Gastrocnemius medialis (tissue), 4 donors: Measurements from ENCODE around the gene TRDN. TPM values are rescaled to one million over a fixed set of nuclear protein-coding genes. Genes with fewer than 3 reads are reported as not detected.

Source experiments
- ATAC-seq, 2 donors: fragments of 150-250 bp; one replicate each; pipeline ENCODE4 v1.9.1; 2016
- DNase-seq, 2 donors: peaks; one replicate each; pipeline ENCODE4 v3.0.0-alpha.2; 2019
- H3K27ac ChIP-seq, 4 donors: fragments of 200-600 bp; sonication (generic); 1 replicate in 1 of 4; 2 replicates in 3 of 4; pipeline ENCODE4 v1.5.1; 2016 to 2018; ENCODE audit warnings: mild to moderate bottlenecking in 2 of 4, moderate library complexity in 1 of 4
- H3K27me3 ChIP-seq, 3 donors: fragments of 200-600 bp; sonication (generic) in 2 of 3; 1 replicate in 1 of 3; 2 replicates in 2 of 3; pipeline versions ENCODE4 v1.5.1 to v1.6.0; 2016 to 2019; ENCODE audit warnings: mild to moderate bottlenecking in 1 of 3, moderate library complexity in 1 of 3
- H3K36me3 ChIP-seq, 2 donors: fragments of 200-600 bp; sonication (generic) in 1 of 2; one replicate each; pipeline ENCODE4 v1.5.1; 2017 to 2018
- H3K4me1 ChIP-seq, 2 donors: fragments of 200-600 bp; sonication (generic) in 1 of 2; one replicate each; pipeline ENCODE4 v1.5.1; 2016 to 2017; ENCODE audit warnings: mild to moderate bottlenecking in 2 of 2
- H3K4me3 ChIP-seq, 4 donors: fragments of 200-600 bp; sonication (generic) in 3 of 4; 1 replicate in 1 of 4; 2 replicates in 3 of 4; pipeline ENCODE4 v1.5.1; 2016 to 2019; ENCODE audit warnings: mild to moderate bottlenecking in 2 of 4
- H3K9me3 ChIP-seq, 3 donors: fragments of 200-600 bp; sonication (generic) in 2 of 3; 1 replicate in 1 of 3; 2 replicates in 2 of 3; pipeline ENCODE4 v1.5.1; 2016 to 2019
- CTCF ChIP-seq, 5 experiments: fragments of 450-650 bp in 3 of 5; fragments of 200-600 bp in 2 of 5; sonication (generic) in 2 of 5; IDR thresholded peaks in 4 of 5; conservative IDR thresholded peaks in 1 of 5; 1 replicate in 4 of 5; 2 replicates in 1 of 5; pipeline ENCODE4 v1.5.1; 2016 to 2019; ENCODE audit warnings: antibody characterized with exemption in 5 of 5, mild to moderate bottlenecking in 3 of 5, moderate library complexity in 3 of 5
- POLR2A ChIP-seq, 2 donors: fragments of 450-650 bp; IDR thresholded peaks; one replicate each; pipeline ENCODE4 v1.6.1; 2017; ENCODE audit warnings: antibody characterized with exemption in 2 of 2, mild to moderate bottlenecking in 2 of 2, moderate library complexity in 2 of 2
- in situ Hi-C, 4 donors: fragments of 200-750 bp; cut with MboI; loops; one replicate each; pipeline versions ENCODE4 v1.15.0 to v1.8.0; 2017; ENCODE audit warnings: low sequenced_read_pairs in 4 of 4
- intact Hi-C: fragments of 100-400 bp; cut with DNase I; formaldehyde crosslinking; loops from one replicate; pipeline ENCODE4 v1.15.1; 2023; ENCODE audit warnings: low total_unique reads
- total RNA-seq, 4 donors: library from RNA; depleted of rRNA; stranded (reverse); fragments of >200 nt; gene quantifications; one replicate each; pipeline versions ENCODE4 v1.1.0 to v1.2.3, GENCODE V29; 2016

TRDN gene
- total RNA-seq, 4 donors from 2014 or later, result 190 to 628 (median 296) TPM

DNA sequence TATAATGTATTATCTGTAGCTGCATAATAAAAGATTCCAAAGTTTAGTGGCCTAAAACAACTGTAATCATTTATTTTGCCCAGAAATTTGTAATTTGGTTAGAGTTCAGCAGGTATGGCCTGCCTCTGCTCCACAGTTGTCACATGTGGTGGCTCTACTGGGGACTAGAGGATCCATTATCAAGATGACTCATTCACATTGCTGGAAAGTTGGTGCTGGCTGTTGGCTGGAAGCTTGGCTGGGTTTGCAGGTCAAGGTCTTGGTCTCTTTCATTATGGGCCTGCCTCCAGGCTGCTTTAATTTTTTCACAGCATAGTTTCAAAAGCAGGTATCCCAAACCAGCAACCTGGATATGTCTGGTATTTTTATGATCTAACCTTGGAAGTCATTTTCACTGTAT, 17.6 kb downstream of the TRDN start:
- DNase-seq, result peak; percentile 40 to 71
- intact Hi-C loops, result loop anchor here (5.0 kb wide), 1 partner anchor 102 kb away; no protein-coding TSS in a partner anchor
- Histone ChIP-seq H3K4me1 (peaks cover 30 to 73% of the 10 kb centered on the region in 2 donors), H3K27ac (peak overlapping the region; percentile 81 to 97 (median 92)), H3K27me3 (no peaks in the 10 kb centered on the region), H3K36me3 (no peaks in the 10 kb centered on the region), H3K9me3 (no peaks in the 10 kb centered on the region), H3K4me3 (no peak overlapping the region)
- ATAC-seq, result peak; percentile 57 to 73
- TF ChIP-seq POLR2A (IDR thresholded peaks at IDR 0.05) (no peak), CTCF (IDR thresholded peaks at IDR 0.05 in 4 of 5, conservative IDR thresholded peaks at IDR 0.05 in 1 of 5) (no peak)
- in situ Hi-C loops, result no loop called here

DNA sequence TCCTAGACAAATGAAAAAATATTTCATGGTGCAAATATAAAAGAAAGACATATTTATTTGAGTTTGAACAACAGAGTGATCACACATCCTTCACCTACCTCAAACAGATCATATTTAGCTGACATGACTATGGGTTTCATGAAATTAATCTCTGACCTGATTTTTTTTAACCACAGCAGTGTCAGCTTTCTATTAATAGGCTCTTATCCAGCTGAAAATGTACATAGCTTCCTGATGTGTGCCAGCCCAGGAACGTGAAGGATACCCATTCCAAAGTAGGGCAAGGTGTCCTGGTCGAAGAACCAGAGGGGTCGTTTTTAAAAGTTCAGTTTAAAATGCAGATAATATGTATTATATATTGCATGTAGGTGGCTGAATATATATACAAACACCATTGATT, 19.8 kb downstream of the TRDN start:
- H3K27ac ChIP-seq, result peak overlapping the region; percentile 81 to 97 (median 92)
- no peak for TF ChIP-seq POLR2A (IDR thresholded peaks at IDR 0.05)
- TF ChIP-seq CTCF (IDR thresholded peaks at IDR 0.05 in 4 of 5, conservative IDR thresholded peaks at IDR 0.05 in 1 of 5), result no peak
- H3K9me3 ChIP-seq, result no peaks in the 10 kb centered on the region
- ATAC-seq (peak; percentile 76 to 90), DNase-seq (peak; percentile 24 to 38)
- peaks cover 26 to 79% of the 10 kb centered on the region in 2 donors for H3K4me1 ChIP-seq
- H3K36me3 ChIP-seq, result no peaks in the 10 kb centered on the region
- no peaks in the 10 kb centered on the region for H3K27me3 ChIP-seq
- H3K4me3 ChIP-seq, result peak overlapping the region in 1 of 4 donors; percentile 15
- in situ Hi-C loops, result no loop called here
- intact Hi-C loops, result loop anchor here (5.0 kb wide), 1 partner anchor 100 kb away; no protein-coding TSS in a partner anchor

- H3K9me3 ChIP-seq, result no peaks in the 10 kb centered on the region
- peak overlapping the region; percentile 81 to 97 (median 92) for H3K27ac ChIP-seq
- intact Hi-C loops, result loop anchor here (5.0 kb wide), 1 partner anchor 99 kb away; no protein-coding TSS in a partner anchor
- DNase-seq (peak; percentile 59 to 65), ATAC-seq (peak; percentile 68 to 78)
- TF ChIP-seq POLR2A (IDR thresholded peaks at IDR 0.05) (no peak), CTCF (IDR thresholded peaks at IDR 0.05 in 4 of 5, conservative IDR thresholded peaks at IDR 0.05 in 1 of 5) (no peak)
- in situ Hi-C loops, result no loop called here
- peaks cover 21 to 79% of the 10 kb centered on the region in 2 donors for H3K4me1 ChIP-seq
- H3K4me3 ChIP-seq, result no peak overlapping the region
- no peaks in the 10 kb centered on the region for H3K27me3 ChIP-seq
- H3K36me3 ChIP-seq, result no peaks in the 10 kb centered on the region
These were observed 20.7 kb downstream of the TRDN start for GRCh38 chr6:123616016-123616415.

- intact Hi-C loops (no loop called here), in situ Hi-C loops (no loop called here)
- H3K4me1 ChIP-seq, result peaks cover 30 to 79% of the 10 kb centered on the region in 2 donors
- ATAC-seq (no peak), DNase-seq (no peak)
- no peaks in the 10 kb centered on the region for H3K27me3 ChIP-seq
- no peak for TF ChIP-seq POLR2A (IDR thresholded peaks at IDR 0.05)
- no peak for TF ChIP-seq CTCF (IDR thresholded peaks at IDR 0.05 in 4 of 5, conservative IDR thresholded peaks at IDR 0.05 in 1 of 5)
- no peaks in the 10 kb centered on the region for H3K9me3 ChIP-seq
- no peaks in the 10 kb centered on the region for H3K36me3 ChIP-seq
- no peak overlapping the region for H3K4me3 ChIP-seq
- peak overlapping the region; percentile 76 to 97 (median 84) for H3K27ac ChIP-seq
These were observed 26.0 kb downstream of the TRDN start for GRCh38 chr6:123610779-123611178.

DNA sequence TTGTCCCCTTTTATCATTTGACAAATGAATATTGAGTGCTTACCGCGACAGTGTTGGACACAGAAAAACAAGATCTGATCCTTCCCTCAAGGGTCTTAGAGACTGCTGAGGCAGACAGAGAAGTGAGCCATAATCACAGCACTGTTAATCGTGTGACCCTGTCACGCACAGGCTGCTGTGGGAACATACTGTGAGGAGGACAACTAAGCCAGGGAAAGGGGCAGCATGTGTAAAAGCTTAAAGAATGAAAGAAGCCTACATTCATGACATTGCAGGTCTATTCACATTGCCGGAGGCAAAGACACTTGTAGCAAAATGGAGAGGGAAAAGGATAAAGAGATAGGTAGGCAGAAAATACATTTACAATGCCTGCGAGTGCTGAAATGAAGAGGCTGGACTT, 32.7 kb downstream of the TRDN start:
- Histone ChIP-seq H3K4me1 (peaks cover 61 to 80% of the 10 kb centered on the region in 2 donors), H3K4me3 (peak overlapping the region in 3 of 4 donors; percentile 4 to 30 (median 12)), H3K9me3 (no peaks in the 10 kb centered on the region), H3K27ac (peak overlapping the region; percentile 76 to 97 (median 84)), H3K36me3 (no peaks in the 10 kb centered on the region), H3K27me3 (no peaks in the 10 kb centered on the region)
- TF ChIP-seq POLR2A (IDR thresholded peaks at IDR 0.05) (no peak), CTCF (IDR thresholded peaks at IDR 0.05 in 4 of 5, conservative IDR thresholded peaks at IDR 0.05 in 1 of 5) (no peak)
- DNase-seq (peak in 1 of 2 donors; percentile 50), ATAC-seq (peak; percentile 74 to 92)
- intact Hi-C loops, result no loop called here
- in situ Hi-C loops, result no loop called here
